GM18867 (cell line): ENCODE data around the gene PLB1.

Experiments
- ATAC-seq: cut with Tn5 transposase; IDR thresholded peaks from one replicate; pipeline ENCODE4 v1.9.1; 2021; ENCODE audit warnings: mild to moderate bottlenecking, moderate library complexity; ENCODE audit not compliant: unreplicated experiment

Gene PLB1

DNA sequence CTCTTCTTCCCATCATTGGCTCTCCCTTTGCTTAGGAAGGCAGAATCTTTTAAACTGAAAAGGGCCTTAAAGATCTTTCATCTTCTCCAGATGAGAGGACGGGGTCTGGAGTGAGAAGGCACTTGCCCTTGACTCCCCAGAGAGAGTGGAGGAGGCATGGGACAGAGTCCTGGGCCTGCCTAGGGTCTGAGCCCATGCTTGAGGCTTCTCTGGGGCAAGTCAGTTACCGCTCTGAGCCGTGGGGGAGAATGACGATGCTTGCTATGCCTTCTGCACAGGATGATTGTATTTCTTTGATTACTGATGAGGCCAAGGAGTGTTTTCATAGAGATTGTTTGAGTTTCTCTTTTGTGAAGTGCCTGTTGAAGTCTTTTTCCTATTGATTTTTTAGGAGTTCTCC is 921 bp downstream of the PLB1 start:
- ATAC-seq: no peak

DNA sequence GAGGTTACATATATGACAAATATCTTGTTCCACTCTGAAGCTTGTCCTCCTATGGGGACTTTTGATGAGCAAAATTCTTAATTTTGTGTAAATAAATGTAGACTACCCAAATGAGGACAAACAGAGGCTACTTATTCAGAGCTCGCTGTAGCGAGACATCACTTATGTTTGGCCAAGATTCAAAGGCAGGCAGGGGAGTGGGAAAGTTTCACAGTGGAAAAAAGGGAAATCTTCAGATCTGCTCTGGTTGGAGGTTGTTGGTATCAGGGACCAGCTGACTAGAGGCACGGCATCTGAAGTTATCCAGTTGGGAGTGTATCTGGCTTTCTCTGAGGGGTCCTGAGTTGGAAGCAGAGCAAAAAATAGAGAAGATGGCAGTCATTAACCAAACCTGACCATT is 1.3 kb downstream of the PLB1 start:
- no peak for ATAC-seq

DNA sequence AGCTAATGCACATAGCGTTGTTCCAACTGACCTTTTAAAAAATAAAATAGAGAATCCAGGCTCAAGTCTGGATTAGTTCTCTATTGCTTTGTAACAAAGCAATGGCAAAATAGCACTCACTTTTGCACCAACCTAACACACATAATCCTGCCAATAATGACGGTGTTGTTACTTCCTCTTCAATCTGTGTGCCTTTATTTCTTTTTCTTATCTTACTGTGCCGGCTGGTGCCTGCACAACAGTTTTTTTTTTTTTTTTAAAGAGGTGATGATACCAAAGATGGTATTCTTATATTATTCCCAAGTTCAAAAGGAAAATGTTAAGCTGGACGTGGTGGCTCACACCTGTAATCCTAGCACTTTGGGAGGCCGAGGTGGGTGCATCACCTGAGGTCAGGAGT is 3.4 kb downstream of the PLB1 start:
- no peak for ATAC-seq

DNA sequence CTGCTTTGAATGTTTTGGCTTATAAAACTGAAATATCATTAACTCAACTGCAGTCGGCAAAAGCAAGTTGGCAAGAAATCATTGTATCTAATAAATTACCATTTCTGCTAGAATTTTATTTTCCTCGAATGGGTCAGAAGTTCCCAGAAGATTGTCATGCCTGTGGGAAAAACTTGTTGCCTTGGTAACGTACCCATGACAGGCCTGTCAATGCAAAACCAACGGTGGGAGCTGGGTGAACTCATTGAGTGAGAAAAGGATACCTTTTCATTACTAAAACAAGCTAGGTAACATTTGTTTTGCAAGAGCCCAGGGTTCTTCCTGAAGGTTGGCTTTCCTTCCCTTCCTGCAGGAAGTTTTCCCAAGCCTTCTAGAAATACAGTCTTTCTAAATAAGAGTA is 9.5 kb downstream of the PLB1 start:
- no peak for ATAC-seq

DNA sequence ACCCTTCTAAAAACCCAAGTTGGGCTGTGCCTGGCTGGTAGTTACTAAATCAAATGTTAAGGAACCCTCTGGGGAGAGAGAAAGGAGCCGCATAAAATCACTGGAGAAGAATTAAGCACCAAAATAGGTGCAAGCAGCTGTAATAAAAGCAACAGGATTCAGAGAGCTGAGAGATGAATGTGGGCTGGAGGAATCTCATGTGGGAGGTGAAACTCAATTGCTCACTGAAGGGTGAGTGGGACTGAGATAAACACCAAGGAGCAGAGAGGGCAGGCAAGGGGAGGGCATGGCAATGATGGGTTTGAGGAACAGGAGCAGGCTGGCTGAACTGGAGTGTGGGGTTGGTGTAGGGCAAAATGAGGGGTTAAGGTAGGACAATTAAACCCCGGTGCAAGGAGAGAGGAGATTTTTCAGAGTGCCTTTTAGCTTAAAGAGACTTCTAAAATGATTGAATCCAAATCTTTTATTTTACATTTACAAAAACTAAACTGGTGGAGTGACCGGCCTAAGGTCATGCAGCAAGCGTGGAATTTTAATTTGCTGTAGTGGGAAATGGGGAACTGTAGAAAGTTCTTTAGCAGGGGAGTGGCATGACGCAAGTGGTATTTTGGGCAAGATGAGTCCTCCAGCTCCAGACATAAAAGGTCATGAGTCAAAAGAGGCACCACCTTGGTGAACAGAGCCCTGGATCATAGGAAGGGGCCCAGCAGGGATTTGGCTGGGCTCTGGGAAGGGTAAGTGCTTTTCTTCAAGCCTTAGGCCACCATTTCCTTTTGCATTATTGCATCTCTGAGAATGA is 10.5 kb downstream of the PLB1 start:
- no peak for ATAC-seq

DNA sequence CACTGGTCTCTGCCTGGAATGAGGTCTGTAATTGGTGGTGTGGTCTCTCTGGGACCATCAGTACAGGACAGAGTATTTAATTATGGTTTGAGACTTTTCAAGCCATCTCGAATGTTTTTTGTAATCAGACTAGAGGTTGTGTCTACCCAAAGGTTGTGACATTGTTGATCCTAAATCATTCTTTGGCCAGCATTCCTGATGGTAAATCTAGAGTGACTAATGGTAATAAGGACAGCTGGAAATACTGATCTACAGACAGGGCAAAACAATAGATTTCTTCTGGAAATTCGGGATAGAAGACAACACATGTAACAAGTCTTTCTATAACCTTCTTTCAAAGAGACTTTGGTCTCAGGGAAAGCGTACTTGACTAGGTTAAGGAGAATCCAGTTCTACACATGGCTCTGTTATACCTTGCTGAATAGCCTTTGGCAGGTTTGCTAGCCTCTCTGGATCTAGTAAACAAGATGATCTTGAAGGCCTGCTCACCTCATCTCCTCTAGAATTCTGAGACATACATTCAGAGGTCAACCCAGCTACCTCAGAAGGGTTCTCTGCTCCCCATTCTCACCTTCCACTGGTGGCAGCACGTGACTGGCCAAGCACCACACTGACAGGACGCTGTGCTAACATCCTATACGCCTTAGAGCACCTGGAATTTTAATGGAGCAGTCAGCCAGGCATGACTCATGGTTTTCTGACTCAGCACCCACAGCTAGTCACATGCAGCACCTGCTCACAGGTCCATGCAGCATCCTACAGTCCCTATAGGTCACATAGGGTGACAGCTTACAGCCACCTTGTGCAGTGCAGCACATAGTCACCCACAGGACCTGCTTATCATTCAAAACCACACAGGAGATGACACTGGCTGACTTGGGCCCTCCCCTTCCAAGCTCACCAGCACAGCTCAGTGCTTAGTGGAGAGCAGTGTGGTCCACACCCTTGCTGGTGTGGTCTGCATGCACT is 12.2 kb downstream of the PLB1 start:
- ATAC-seq: no peak

DNA sequence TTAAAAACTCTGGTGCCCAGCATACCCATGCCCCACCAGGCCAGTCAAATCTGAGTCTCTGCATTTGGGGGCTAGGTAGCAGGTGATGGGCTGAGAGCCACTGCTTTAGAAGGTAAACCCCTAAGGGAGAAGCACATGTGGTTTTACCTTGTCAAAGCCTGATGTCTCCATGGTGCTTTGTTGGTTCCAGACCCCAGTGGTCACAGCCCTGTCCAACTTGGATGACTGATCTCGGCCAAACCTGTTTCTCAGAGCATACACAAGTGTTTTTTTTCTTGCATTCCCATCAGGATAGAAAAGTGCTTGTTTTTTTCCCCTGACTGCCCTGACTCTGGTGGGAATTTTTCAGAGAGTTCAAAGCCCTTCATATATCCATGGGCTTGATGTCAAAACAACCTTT is 13.5 kb downstream of the PLB1 start:
- ATAC-seq: no peak

DNA sequence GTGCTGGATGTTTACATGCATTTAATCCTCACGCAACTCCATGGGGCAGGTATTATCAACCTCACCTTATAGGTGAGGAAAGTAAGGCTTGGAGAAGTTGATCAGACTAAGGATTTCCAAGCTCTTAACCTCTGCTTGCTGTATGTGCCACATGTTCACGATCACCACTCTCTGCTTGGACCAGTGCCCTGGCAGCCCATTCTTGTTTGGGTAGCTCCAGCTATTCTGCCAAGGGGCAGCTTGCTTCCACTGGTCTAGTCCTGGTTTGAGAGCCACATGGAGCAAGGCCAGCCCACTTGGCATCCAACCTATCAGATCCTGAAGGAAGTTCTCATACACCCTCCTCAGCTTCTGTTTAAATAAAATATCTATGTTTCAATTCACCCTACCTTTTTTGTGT is 14.3 kb downstream of the PLB1 start:
- no peak for ATAC-seq

DNA sequence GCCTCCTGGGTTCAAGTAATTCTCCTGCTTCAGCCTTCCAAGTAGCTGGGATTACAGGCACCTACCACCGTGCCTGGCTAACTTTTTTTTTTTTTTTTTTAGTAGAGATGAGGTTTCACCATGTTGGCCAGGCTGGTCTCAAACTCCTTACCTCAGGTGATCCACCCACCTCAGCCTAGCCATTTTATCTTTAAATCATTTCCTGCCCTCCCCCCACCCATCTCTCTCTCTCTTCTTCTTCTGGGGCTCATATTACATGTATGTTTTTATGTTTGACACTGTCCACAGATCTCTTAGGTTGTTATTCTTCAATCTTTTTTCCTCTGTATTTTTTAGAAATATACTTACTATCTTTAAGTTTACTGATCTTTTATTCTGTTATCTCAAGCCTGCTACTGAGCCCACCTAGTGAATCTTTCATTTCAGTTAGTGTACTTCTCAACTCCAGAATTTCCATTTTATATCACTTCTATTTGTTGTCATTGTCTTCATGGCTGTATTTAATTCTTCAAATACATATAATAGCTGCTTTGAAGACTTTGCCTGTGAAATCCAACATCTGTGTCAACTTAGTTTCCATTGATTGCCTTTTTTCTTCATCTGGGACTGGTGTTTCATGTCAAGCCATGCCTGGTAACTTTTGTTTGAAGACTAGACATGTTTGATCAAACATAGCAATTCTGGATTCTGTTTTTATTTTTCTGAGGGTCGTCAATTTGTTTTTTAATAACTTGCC is 16.2 kb downstream of the PLB1 start:
- ATAC-seq: no peak

DNA sequence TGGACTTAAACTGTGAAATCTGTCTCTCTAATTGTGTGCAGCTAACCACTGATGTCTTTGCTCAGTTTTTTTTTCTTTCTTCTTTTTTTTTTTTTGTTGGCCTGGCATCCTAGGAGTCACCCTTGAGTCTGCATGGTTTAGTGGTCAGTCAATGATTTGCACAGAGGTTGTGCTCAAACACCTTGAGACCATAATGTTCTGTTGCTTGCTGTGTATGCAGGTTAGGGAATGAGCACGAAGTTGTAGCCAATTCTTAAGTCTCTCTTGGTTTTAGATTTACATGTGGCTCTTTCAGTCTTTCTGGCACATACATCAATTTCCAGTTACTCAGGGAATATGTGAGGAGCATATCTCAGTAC is 16.7 kb downstream of the PLB1 start:
- no peak for ATAC-seq

DNA sequence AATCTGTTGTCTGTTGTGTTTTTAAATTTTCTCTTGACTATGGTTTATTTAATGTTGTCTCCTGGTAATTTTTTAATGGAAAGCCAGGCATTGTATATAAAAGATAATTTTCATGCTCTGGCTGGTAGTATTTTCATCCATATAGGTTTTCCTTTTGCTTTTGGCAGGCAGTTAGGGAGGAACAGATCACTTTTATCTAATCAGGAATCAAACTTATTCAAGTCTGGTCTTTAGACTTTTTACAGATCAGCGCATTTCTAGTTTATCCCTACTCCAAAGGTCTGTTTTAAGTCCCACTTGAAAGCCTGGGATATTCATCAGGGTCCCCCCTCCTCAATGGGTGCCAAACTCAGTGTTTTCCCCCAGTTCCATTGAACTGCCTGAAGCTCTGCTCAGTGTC is 17.2 kb downstream of the PLB1 start:
- ATAC-seq: no peak

DNA sequence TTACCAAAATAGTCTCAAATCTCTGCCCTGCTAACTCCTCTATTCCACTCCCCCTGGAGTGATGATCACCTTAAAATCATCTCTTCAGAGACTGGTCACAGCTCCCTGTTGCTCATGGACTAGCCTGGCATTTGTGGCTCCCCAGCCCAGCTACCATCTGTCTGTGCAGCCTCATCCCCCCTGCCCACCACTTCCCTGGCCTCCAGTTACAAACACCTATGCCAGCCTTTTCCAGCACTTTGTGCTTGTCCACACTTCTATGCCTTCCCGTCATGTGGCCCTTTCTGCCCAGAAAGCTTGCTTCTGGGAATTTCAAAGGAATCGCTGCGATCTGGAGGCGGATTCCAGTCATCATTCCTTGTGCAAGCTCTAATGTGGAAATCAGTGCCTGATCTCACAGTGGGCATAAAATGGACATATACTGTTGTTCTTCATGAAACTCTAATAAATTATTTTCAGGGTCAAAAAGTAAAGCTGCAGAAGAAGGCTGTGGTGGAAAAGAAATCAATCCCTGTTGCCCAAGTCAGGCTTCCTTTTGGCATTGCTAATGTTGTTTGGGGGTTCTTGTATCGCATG is 19.4 kb downstream of the PLB1 start:
- no peak for ATAC-seq

DNA sequence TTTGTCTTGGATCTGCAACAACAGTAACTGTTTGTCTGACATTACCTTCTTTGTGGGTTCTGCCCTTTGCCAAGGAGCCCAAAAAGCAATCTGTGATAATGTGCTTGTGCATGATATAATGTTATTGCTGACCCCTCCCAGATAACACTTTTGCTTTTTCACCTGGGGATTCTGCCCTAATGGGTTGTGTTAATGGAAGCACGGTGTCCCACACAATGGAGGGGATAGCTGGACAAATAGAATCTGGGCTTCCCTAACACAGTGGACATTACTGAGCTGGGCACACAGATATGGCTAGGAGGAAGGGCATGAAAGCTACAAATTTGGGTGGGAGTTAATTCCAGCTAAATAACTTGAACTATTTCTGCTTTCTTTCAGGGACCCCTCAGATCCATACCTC is 20.6 kb downstream of the PLB1 start:
- ATAC-seq: no peak

DNA sequence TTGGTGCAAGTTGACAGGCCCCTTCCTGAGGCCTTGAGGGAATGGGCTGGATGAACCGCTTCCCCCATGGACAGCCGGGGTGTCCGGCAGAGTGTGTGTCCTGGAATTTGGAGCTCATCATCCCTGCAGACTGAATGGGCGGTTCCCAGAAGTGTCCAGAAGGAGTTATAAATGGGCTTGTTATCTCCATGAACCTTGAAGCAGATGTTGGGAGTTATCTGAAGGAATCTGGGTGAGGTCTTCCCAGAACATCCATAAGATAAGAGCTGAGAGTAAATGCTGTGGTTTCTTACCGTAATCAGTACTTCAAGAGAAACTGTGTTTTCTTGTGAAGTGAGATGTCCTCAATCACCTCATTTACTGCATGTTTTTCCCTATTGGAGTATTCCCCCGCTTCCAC is 21.1 kb downstream of the PLB1 start:
- ATAC-seq: no peak

DNA sequence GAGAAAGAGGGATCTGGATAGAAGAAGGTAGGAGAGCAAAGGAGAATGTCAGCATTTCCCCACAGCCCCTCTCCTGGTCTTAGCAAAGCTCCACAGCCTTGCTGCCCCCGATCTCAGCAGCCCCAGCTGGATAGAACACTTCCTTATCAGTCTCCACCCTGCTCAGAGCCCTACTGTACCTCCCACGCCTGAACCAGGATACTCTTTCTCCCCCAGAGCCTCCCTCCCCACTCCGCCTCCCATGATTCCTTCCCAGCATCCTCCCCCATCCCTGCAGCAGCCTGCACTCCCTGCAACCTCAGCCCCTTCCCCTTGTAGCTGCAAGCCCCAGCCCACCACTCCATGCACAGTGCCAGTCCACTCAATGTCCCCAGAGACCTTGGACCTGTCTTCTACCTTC is 25.8 kb downstream of the PLB1 start:
- ATAC-seq: no peak

DNA sequence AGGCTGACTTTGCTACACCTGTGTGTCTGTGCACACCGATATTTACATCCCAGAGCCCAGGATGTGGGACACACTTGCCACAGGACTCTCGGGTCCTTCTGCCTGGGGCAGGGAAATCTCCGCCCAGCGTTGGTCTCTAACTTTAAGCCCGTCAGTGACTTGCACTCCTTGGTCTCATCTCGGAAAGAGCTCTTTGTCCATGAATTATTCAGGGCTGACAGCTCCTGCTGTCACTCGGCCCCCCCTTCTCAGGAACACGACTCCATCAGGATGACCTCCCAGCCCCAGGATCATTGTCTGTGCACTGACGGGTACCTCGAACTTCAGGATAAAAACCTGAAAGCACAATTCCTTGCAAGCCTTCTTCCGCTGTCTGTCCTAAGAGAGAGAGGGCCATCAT is 26.6 kb downstream of the PLB1 start:
- no peak for ATAC-seq

DNA sequence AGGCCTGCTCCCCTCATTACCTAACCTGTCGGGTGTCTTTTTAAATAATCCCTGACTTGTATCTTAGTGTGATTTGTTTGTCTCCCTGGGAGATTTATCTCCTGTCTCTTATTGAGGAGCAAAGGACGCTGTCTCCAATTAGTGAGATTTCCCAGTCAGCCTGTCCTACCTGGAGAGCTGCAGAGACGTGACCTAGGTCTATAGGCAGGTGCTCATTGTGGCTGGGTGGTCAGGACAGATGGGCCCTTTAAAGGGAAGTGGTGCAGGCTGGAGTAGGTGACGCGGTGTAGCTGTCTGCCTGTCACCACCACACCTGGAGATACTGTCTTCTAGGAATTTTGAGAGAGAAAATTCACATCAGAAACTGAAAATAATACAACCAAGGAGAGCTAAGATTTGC is 28.0 kb downstream of the PLB1 start:
- no peak for ATAC-seq

DNA sequence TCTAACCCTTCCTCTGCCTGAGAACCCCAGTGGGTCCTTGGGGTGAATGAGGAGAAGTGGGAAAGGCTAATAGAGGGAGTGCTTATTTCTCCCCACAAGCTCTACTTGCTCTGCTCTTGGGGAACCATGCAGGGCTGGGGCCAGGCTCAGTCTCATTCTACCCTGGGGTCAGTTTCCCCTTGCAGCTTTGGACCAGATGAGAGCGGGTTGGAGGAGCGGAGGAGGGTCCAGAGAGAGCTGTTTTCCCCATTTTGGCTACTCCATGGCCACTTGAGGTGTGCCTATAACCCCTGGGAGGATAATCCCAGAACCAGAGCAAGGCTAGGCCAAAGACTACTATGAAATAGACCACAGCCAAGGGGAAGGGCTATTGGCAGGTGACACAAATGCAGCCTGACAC is 29.6 kb downstream of the PLB1 start:
- ATAC-seq: no peak

DNA sequence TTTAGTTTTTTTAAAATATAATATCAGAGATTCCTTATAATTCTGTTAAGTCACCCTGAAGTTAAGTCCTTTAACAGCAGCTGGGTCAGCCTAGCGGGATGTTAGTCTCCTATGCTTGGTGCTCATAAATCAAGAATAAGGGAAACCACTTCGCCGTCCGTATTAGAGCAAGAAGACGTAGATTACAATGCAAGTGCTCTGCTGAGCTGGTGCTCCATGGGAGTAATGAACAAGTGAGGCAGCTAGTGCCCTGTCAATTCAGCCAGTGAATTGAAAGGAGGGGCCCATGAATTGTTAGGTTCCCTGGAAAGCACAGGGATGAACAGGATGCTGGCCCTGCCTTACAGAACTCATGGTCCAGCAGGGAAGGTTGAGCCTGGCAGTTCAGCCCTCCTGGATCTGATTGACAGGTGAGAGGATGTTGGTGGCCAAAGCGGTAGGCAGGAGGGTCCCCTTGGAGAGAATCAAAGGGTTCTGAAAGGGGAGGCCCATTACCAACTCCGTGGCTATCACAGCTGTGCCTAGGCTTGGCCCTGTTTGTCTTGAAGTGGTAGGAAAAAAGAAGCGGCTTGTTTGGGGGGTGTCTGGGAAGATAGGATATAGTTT is 30.8 kb downstream of the PLB1 start:
- no peak for ATAC-seq

DNA sequence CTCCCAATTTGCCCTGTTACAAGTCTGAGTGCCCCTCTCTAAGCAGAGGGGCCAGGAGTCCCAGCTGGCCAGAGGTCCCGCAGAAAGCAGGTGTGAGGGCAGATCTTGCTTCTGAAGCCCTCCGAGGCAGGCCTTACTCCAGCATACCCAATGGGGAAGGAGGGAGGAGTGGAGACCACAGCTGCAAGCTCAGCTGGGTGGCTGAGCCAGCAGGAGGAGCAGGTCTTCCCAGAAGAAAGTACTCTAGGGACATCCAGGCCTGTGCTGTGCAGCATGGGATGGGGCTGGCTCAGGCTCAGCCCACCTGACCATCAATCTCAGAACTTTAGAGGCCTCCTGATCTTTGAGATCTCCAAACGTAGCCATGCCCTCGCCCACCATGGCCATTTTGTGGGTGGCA is 31.3 kb downstream of the PLB1 start:
- no peak for ATAC-seq

DNA sequence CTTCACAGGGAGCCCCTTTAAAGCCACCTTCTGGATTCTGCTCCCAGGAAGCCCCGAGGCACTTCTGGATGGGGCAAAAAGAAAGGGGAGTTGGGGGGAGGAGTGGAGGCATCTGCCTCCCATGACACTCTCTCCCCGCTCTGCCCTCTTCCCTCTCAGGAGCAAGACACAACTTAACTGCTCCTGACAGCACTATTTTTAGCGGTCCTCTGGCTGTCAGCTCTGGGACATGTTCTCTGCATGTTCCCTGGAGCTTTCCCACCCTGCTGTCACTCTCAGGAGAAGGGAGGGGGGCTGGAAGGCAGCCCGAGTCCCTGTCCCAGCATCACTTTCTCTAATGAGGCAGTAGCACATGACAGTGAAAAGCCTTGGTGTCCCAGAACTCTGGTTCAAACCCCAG is 32.3 kb downstream of the PLB1 start:
- ATAC-seq: no peak
